Astrocyte of the spinal cord (primary cell): ENCODE data around the gene NDC1.
A peak's percentile ranks its signal among the peaks of the same experiment; 100 is the strongest.
"Not testable (repeated sequence)": the region's sequence is repeated elsewhere in the genome, so short reads cannot be mapped to it uniquely, and the experiment has no call there.

Source experiments
- DNase-seq: peaks from one replicate; pipeline ENCODE4 v3.0.0; 2011; ENCODE audit warnings: low read depth, low spot score
- H3K4me3 ChIP-seq: 2 replicates; pipeline ENCODE4 v1.5.1; 2011; ENCODE audit warnings: low read depth, mild to moderate bottlenecking, low read length, moderate library complexity
- CTCF ChIP-seq: IDR thresholded peaks from 2 replicates; pipeline ENCODE4 v1.5.1; 2012; ENCODE audit warnings: low read depth, mild to moderate bottlenecking, low read length, inconsistent platforms
- in situ Hi-C: cut with HindIII; loops from 2 replicates; pipeline ENCODE4 v1.10.0; 2017; ENCODE audit warnings: low sequenced_read_pairs

The NDC1 gene

DNA sequence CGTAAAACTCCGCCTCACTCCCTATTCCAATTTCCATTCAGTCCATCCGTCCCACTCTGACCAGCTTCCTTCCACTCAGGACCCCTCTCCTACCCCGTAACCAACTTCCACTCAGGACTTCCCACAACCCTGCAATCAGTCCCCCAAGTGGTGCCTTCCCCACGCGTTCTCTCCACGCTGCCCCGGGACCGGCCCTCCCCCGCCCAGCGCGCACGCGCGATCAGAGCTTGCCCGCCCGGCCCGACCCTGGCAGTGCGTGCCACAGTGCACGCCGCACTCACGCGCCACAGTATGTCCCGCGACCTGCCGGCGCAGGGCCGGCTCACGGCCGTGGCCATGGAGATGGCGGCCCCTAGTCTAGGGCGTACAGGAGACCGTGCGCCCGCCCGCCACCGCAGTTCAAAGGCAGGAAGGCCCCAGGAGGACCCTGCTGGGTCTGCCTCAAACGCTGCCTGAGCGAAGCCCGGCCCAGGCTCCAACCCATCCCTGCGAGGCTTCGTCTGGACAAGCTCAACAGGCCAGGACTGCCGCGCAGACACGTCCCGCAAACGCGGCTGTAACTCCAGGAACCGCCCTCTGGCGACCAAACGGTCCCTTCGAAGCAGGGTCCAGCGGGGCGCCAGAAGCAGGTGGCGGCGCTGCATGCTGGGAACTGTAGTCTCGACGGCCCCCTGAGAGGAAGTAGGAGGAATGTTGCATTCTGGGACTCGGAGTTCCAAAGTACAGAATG lies at the start of gene NDC1:
Gene NDC1 (minus strand): TSS at position 373 of the 730 bp plus-strand sequence. CDS start 35 bp downstream, at position 338.
- DNase-seq, result peak; percentile 97
- H3K4me3 ChIP-seq, result peak within 1 kb of the TSS; percentile 97
- in situ Hi-C loops, result no loop called here
- TF ChIP-seq CTCF, result peak; percentile 23

- in situ Hi-C loops, DNase-seq, H3K4me3 ChIP-seq: not testable (repeated sequence)
Measured at GRCh38 chr1:53883600-53883999, 45.5 kb upstream of the NDC1 start.

GRCh38 chr1:53881853-53882252 lies 43.8 kb upstream of the NDC1 start:
- DNase-seq, H3K4me3 ChIP-seq, in situ Hi-C loops: not testable (repeated sequence)

DNA sequence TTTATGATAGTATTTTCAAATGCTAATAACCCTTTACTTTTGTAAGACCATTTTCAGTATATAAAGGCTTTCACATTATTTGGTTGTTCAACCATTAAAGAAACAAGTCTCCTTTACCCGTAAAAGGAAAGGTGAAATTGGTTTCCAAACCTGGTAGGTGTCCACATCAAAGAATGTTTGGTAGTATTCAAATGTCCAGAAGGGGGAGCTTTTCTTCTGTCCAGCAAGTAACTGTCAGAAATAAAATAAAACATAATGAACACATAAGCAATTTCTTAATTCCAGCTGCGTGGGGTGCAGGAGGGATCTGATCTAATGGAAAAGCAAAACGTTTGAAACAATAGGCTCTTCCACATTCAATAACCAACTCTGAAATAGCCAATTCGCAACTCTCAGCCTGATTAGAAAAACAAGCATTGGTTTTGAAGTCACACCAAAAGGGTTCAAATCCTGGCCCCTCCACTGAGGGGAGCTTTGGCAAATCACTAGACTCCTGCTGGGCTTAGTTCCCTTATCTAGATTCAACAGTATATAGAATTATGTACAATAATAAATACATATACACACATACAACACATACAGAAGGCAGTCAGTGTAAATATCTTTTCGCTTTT lies 40.5 kb upstream of the NDC1 start:
- H3K4me3 ChIP-seq, result no peak overlapping the region
- in situ Hi-C loops, result no loop called here
- peak; percentile 63 for TF ChIP-seq CTCF
- DNase-seq, result peak; percentile 70

GRCh38 chr1:53875150-53875549 lies 37.1 kb upstream of the NDC1 start:
- DNase-seq, in situ Hi-C loops: not testable (repeated sequence)

GRCh38 chr1:53871773-53872484 lies 33.8 kb upstream of the NDC1 start:
- in situ Hi-C loops, result no loop called here
- no peak for DNase-seq
- TF ChIP-seq CTCF, result no peak
- no peak overlapping the region for H3K4me3 ChIP-seq

More at GRCh38 chr1:53875150-53875549, 37.1 kb upstream of the NDC1 start:
- H3K4me3 ChIP-seq, result not testable (repeated sequence)

DNA sequence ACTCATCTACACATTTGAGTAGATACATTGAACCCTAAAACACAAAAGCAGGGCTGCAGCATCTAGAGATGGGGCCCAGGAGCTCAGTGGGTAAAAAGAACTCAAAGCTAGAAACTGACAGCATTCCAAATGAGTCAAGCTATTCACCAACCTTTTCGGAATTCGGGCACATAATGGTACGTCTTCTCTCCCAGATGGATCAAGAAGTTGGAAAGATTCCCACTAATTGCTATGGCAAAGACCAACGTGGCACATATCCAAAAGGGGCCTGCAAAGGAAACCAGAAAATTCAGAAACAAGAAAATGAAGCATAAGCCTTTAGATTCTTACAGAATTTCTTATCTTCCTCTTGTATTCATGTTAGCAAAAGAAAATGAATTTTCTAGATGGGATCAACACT lies 33.1 kb upstream of the NDC1 start:
- TF ChIP-seq CTCF, result no peak
- in situ Hi-C loops, result no loop called here
- no peak overlapping the region for H3K4me3 ChIP-seq
- DNase-seq, result peak; percentile 11
